ENCODE data around the gene LEO1.

DNA sequence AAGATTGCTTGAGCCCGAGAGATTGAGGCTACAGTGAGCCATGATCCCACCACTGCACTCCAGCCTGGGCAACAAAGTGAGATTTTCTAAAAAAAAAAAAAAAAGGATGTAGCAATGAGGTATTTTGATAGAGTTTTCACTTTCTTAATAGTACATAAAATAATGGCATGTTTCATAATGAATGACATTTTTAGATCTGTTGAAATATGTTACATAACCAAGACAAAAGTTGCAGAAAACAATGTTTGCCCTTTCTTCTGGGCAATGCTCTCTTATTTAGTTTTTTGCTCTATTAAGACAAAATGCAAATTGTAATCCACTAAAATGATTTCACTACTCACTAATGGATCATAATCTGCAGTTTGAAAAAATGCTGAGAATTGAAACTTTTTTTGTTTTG is 43.0 kb upstream of the LEO1 start:
- no peak for TF ChIP-seq POLR2A (IDR thresholded peaks at IDR 0.05; ENCODE audit: low read depth, low read length)
- no peak for TF ChIP-seq POLR2AphosphoS5 (IDR thresholded peaks at IDR 0.05; ENCODE audit: low read depth, low read length)

All from GM12892 (cell line).